PC-9 (cell line): ENCODE results near the gene NFIA.

Source experiments
- EZH2 ChIP-seq: fragments of 200-600 bp; sonication (generic); IDR thresholded peaks from 2 replicates; pipeline ENCODE4 v1.8.0; 2017; ENCODE audit warnings: antibody characterized with exemption, low read depth
- TF ChIP-seq, protein P1 (sequence below): fragments of 200-600 bp; sonication (generic); conservative IDR thresholded peaks from 2 replicates; pipeline ENCODE4 v1.6.1; 2017; ENCODE audit warnings: mixed run types, antibody characterized with exemption, mild to moderate bottlenecking, moderate library complexity

DNA sequence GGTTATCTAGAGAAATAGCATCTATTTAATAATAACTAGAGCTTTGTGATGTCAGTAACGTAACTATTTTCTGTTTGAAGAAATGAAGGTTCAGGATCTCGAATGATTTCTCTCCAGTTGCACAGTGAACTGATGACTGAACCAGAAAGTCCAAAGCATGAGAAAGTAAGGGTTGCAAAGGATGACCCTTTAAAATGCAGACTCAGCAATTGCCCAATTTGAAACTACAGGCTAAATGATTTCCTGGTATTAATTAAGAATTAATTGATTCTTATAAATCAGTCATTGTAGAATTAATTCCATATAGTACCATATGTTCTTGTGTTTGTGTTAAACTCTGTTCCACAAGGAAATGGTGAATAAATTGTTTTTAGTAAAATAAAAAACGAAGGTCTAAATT, 318.6 kb downstream of the NFIA start:
- TF ChIP-seq, protein P1, sequence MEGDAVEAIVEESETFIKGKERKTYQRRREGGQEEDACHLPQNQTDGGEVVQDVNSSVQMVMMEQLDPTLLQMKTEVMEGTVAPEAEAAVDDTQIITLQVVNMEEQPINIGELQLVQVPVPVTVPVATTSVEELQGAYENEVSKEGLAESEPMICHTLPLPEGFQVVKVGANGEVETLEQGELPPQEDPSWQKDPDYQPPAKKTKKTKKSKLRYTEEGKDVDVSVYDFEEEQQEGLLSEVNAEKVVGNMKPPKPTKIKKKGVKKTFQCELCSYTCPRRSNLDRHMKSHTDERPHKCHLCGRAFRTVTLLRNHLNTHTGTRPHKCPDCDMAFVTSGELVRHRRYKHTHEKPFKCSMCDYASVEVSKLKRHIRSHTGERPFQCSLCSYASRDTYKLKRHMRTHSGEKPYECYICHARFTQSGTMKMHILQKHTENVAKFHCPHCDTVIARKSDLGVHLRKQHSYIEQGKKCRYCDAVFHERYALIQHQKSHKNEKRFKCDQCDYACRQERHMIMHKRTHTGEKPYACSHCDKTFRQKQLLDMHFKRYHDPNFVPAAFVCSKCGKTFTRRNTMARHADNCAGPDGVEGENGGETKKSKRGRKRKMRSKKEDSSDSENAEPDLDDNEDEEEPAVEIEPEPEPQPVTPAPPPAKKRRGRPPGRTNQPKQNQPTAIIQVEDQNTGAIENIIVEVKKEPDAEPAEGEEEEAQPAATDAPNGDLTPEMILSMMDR, result no peak
- no peak for TF ChIP-seq EZH2
